ENCODE data around the gene DDX5. TPM values are rescaled to one million over a fixed set of nuclear protein-coding genes. Genes with fewer than 3 reads are reported as not detected.

The DDX5 gene
- total RNA-seq, 1 experiment from 2014 or later = 869 TPM

GRCh38 chr17:64534187-64534586 lies 28.1 kb upstream of the DDX5 start:
- H2BK20ac ChIP-seq (ENCODE audit: low read depth, low read length, poor library complexity, severe bottlenecking) = no peak overlapping the region
- no peak overlapping the region for H3K4me2 ChIP-seq (ENCODE audit: insufficient read depth, insufficient read length, low read length)
- no peak overlapping the region for H3K9ac ChIP-seq (ENCODE audit: extremely low read depth, insufficient read length, low read length)
- no peaks in the 10 kb centered on the region for H3K4me1 Mint-ChIP-seq
- no peak overlapping the region for H3K27ac ChIP-seq (ENCODE audit: insufficient read length, low read depth, low read length)
- H3K79me2 ChIP-seq (ENCODE audit: insufficient read depth, low read length) = no peaks in the 10 kb centered on the region
- DNase-seq = no peak
- no peak overlapping the region for H2BK15ac ChIP-seq (ENCODE audit: low read depth, low read length)
- no peak overlapping the region for H4K91ac ChIP-seq (ENCODE audit: insufficient read length, low read depth, low read length)
- no peaks in the 10 kb centered on the region for H3K9me3 ChIP-seq (ENCODE audit: control insufficient read depth, low read depth, low read length)
- H3K18ac ChIP-seq (ENCODE audit: insufficient read length, low read depth, low read length) = no peak overlapping the region
- H3K4ac ChIP-seq (ENCODE audit: low read depth, low read length) = no peak overlapping the region
- no peak overlapping the region for H2BK5ac ChIP-seq (ENCODE audit: insufficient read length, low read length)
- no peak overlapping the region for H3T11ph ChIP-seq (ENCODE audit: low read length)
- H3K23me2 ChIP-seq (ENCODE audit: insufficient read length, low read depth, low read length, poor library complexity, severe bottlenecking) = no peaks in the 10 kb centered on the region
- H3K4me3 Mint-ChIP-seq = no peak overlapping the region
- no peak overlapping the region for H4K5ac ChIP-seq (ENCODE audit: insufficient read length, low read depth, low read length)
- no peaks in the 10 kb centered on the region for H3K79me1 ChIP-seq (ENCODE audit: insufficient read depth, low read depth, low read length, poor library complexity, severe bottlenecking)
- no peak overlapping the region for H2AK5ac ChIP-seq (ENCODE audit: insufficient read length, low read length)
- no CpG with 5 or more reads among the region's 3 CpGs for WGBS (ENCODE audit: extremely low coverage, insufficient read length, low lambda C conversion rate)
- no peaks in the 10 kb centered on the region for H3K27me3 ChIP-seq (ENCODE audit: insufficient read depth, low read length)
- no peak overlapping the region for H4K8ac ChIP-seq (replicated peaks; ENCODE audit: insufficient read length, low read depth, low read length)
- no peaks in the 10 kb centered on the region for H3K9me3 Mint-ChIP-seq
- no peak overlapping the region for H3K56ac ChIP-seq (ENCODE audit: insufficient read length, low read depth, low read length)
- no peak overlapping the region for H2AFZ ChIP-seq (ENCODE audit: low read length)
- H3K36me3 Mint-ChIP-seq (ENCODE audit: insufficient read depth in 1 of 3, low read depth in 3 of 3) = peaks cover 35 to 93% (median 74%) of the 10 kb centered on the region in 3 experiments
- H3K23ac ChIP-seq (ENCODE audit: insufficient read length, low read depth, low read length) = no peak overlapping the region
- TF ChIP-seq CTCF (conservative IDR thresholded peaks at IDR 0.05) = no peak
- no peak overlapping the region for H2BK120ac ChIP-seq (ENCODE audit: low read depth, low read length, poor library complexity, severe bottlenecking)
- H3K14ac ChIP-seq (ENCODE audit: insufficient read depth, low read length) = no peak overlapping the region
- no peaks in the 10 kb centered on the region for H4K20me1 ChIP-seq (ENCODE audit: control insufficient read depth, insufficient read depth, insufficient read length)
- no peak overlapping the region for H2BK12ac ChIP-seq (ENCODE audit: insufficient read length, low read depth, low read length)
- no peaks in the 10 kb centered on the region for H3K4me1 ChIP-seq (ENCODE audit: insufficient read depth, low read length)
- H3K27ac Mint-ChIP-seq = no peak overlapping the region; a peak in 1 of 7 replicates
- no peaks in the 10 kb centered on the region for H3K27me3 Mint-ChIP-seq (ENCODE audit: low read depth)
